ENCODE results near the gene PDE6C. TPM values are rescaled to one million over a fixed set of nuclear protein-coding genes. Genes with fewer than 3 reads are reported as not detected.

The PDE6C gene
- total and polyA plus RNA-seq, 4 donors, result not detected

- peaks cover 6 to 35% (median 15%) of the 10 kb centered on the region in 3 donors for H3K27me3 ChIP-seq (ENCODE audit: control insufficient read depth in 3 of 3, insufficient read depth in 3 of 3, low read length in 2 of 3)
- ATAC-seq (ENCODE audit: insufficient read depth, low FRiP score) (no peak), DNase-seq (no peak)
- H3K4me3 ChIP-seq, result no peak overlapping the region
- peaks cover 0 to 8% (median 0%) of the 10 kb centered on the region in 5 donors for H3K4me1 ChIP-seq (ENCODE audit: control insufficient read depth in 5 of 5, insufficient read depth in 5 of 5, low read length in 5 of 5)
- no peak for TF ChIP-seq CTCF (IDR thresholded peaks at IDR 0.05; ENCODE audit: control extremely low read depth, extremely low read depth)
- H3K36me3 ChIP-seq (ENCODE audit: control insufficient read depth in 4 of 4, insufficient read depth in 4 of 4, low read length in 4 of 4), result no peaks in the 10 kb centered on the region
- H3K27ac ChIP-seq (ENCODE audit: low read depth in 1 of 2, low read length in 1 of 2), result no peak overlapping the region
- no peak overlapping the region for H3K9ac ChIP-seq (ENCODE audit: insufficient read depth in 1 of 2, low read length in 2 of 2)
- 83 to 87% methylated on average over 5 of the region's 5 CpGs for WGBS, 2 donors
- H3K9me3 ChIP-seq (ENCODE audit: control insufficient read depth in 4 of 4, insufficient read depth in 3 of 4, low read length in 3 of 4), result no peaks in the 10 kb centered on the region
Measured at GRCh38 chr10:93598157-93598556, 14.2 kb upstream of the PDE6C start.

GRCh38 chr10:93599335-93599734 lies 13.0 kb upstream of the PDE6C start:
- DNase-seq, result no peak
- Histone ChIP-seq H3K9ac (ENCODE audit: insufficient read depth in 1 of 2, low read length in 2 of 2) (no peak overlapping the region), H3K36me3 (ENCODE audit: control insufficient read depth in 4 of 4, insufficient read depth in 4 of 4, low read length in 4 of 4) (no peaks in the 10 kb centered on the region), H3K4me1 (ENCODE audit: control insufficient read depth in 5 of 5, insufficient read depth in 5 of 5, low read length in 5 of 5) (peaks cover 0 to 8% (median 0%) of the 10 kb centered on the region in 5 donors), H3K4me3 (no peak overlapping the region), H3K27ac (ENCODE audit: low read depth in 1 of 2, low read length in 1 of 2) (no peak overlapping the region), H3K9me3 (ENCODE audit: control insufficient read depth in 4 of 4, insufficient read depth in 3 of 4, low read length in 3 of 4) (no peaks in the 10 kb centered on the region), H3K27me3 (ENCODE audit: control insufficient read depth in 3 of 3, insufficient read depth in 3 of 3, low read length in 2 of 3) (peaks cover 6 to 47% (median 23%) of the 10 kb centered on the region in 3 donors)
- WGBS, 2 donors, result 69% methylated on average over 1 of the region's 1 CpG
- ATAC-seq (ENCODE audit: insufficient read depth, low FRiP score), result no peak
- TF ChIP-seq CTCF (IDR thresholded peaks at IDR 0.05; ENCODE audit: control extremely low read depth, extremely low read depth), result no peak

GRCh38 chr10:93599778-93600177 lies 12.6 kb upstream of the PDE6C start:
- peaks cover 0 to 8% (median 0%) of the 10 kb centered on the region in 5 donors for H3K4me1 ChIP-seq (ENCODE audit: control insufficient read depth in 5 of 5, insufficient read depth in 5 of 5, low read length in 5 of 5)
- no peak overlapping the region for H3K27ac ChIP-seq (ENCODE audit: low read depth in 1 of 2, low read length in 1 of 2)
- WGBS, 2 donors, result 94 to 97% methylated on average over 4 of the region's 4 CpGs
- H3K27me3 ChIP-seq (ENCODE audit: control insufficient read depth in 3 of 3, insufficient read depth in 3 of 3, low read length in 2 of 3), result peaks cover 6 to 50% (median 27%) of the 10 kb centered on the region in 3 donors
- no peak for ATAC-seq (ENCODE audit: insufficient read depth, low FRiP score)
- DNase-seq, result no peak
- H3K9me3 ChIP-seq (ENCODE audit: control insufficient read depth in 4 of 4, insufficient read depth in 3 of 4, low read length in 3 of 4), result no peaks in the 10 kb centered on the region
- H3K36me3 ChIP-seq (ENCODE audit: control insufficient read depth in 4 of 4, insufficient read depth in 4 of 4, low read length in 4 of 4), result no peaks in the 10 kb centered on the region
- no peak overlapping the region for H3K9ac ChIP-seq (ENCODE audit: insufficient read depth in 1 of 2, low read length in 2 of 2)
- H3K4me3 ChIP-seq, result no peak overlapping the region
- TF ChIP-seq CTCF (IDR thresholded peaks at IDR 0.05; ENCODE audit: control extremely low read depth, extremely low read depth), result no peak
